HS-27A (cell line): ENCODE measurements around the gene FAAH2.
"Not testable (repeated sequence)": the region's sequence is repeated elsewhere in the genome, so short reads cannot be mapped to it uniquely, and the experiment has no call there.

Source experiments
- DNase-seq: peaks from one replicate; pipeline ENCODE4 v3.0.0-alpha.2; 2012; ENCODE audit warnings: low read depth, missing footprints

FAAH2 gene, protein sequence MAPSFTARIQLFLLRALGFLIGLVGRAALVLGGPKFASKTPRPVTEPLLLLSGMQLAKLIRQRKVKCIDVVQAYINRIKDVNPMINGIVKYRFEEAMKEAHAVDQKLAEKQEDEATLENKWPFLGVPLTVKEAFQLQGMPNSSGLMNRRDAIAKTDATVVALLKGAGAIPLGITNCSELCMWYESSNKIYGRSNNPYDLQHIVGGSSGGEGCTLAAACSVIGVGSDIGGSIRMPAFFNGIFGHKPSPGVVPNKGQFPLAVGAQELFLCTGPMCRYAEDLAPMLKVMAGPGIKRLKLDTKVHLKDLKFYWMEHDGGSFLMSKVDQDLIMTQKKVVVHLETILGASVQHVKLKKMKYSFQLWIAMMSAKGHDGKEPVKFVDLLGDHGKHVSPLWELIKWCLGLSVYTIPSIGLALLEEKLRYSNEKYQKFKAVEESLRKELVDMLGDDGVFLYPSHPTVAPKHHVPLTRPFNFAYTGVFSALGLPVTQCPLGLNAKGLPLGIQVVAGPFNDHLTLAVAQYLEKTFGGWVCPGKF

GRCh38 chrX:57286507-57287251, at the start of gene FAAH2:
Gene FAAH2 (plus strand): TSS chrX:57286706. CDS start chrX:57286826, 120 bp downstream.
- DNase-seq: no peak

- DNase-seq: no peak
Observed at GRCh38 chrX:57241967-57242366, 44.5 kb upstream of the FAAH2 start.

DNA sequence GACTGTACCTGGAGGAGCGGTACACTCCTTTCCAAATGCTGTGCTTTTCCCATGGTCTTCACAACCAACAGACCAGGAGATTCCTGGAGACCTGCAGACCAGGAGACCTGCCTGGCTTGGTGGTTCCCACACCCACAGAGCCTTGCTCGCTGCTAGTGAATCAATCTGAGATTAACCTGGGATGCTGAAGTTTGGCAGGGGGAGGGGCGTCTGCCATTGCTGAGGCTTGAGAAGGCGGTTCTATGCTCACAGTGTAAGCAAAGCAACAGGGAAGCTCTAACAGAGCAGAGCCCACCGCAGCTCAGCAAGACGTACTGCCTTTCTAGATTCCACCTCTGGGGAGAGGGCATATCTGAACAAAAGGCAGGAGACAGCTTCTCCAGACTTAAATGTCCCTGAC, 34.5 kb upstream of the FAAH2 start:
- no peak for DNase-seq

DNA sequence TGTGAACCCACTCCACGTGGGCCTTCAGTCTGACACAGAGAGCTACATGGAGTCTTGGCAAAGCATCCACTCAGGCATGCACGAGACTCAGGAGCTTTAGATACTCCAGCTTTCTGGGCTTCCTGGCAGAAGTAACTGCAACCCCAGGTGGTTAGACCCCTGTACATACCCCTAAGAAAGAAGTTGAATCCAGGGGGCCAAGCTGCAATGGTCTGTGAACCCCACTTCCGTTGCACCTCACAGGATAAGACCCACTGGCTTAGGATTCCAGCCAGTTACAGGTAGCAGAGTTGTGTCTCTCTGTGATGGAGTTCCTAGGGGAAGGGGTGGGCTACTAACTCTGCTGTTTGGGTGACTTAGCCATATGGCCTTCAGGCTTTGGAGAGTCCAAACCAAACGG, 21.4 kb upstream of the FAAH2 start:
- DNase-seq: no peak

- no peak for DNase-seq
Observed at GRCh38 chrX:57266275-57266674, 20.2 kb upstream of the FAAH2 start.

DNA sequence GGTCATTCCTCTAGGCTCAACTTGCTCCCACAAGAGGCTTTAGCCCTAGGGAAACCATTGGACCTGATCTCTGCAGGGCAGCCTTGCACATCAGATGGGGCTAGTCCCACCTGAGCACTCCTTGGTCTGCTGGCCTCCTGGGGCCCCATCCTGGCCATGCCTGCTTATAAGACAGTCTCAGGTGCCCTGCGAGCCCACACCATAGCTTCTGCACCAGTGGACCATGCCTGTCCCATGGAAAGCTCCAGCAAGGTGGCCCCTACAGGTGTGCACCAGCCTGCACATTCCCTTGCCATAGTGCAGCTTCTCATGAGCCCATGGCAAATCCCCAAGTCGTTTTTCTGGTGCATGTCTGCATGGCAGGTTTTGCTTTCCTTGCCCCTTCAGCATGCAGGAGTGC, 19.6 kb upstream of the FAAH2 start:
- DNase-seq: no peak

DNA sequence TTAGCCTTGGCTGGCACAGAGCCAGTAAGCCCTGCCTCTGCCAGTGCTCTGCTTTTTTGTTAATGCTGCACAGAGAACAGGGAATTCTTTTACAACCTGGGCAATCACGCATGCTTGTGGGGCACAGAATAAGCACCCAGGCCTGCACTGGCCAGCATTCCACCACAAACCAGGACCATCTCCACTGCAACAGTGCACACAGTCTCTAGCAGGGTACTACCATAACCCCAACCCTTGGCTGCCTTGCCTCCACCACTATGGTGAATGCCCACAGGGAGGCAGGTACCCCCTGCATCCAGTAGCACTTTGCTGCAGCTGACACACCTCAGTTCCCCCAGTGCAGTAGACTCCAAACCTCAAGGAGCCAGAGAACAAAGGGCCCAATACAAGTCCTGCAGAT, 19.2 kb upstream of the FAAH2 start:
- DNase-seq: no peak

- DNase-seq: no peak
Observed at GRCh38 chrX:57270980-57271379, 15.5 kb upstream of the FAAH2 start.

GRCh38 chrX:57282568-57282967, 3.9 kb upstream of the FAAH2 start:
- DNase-seq: no peak

DNA sequence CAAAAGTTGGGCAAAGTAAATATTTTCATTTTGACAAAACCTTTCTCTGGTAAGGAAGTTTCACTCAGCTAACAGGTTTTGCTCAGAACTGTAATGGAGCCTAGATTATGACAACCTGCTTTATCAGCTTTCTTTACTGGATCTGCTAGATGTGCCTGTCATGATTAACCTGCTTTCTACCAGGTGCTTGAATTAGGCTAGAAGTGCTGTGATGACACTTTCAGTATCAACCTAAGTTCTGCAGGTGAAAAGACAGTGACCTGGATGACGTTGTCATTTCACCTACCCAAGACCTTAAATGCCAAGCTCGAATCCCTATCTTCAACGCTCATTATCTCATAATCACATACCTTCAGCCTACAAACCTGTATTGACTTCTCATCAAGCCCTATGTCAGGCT, 1.5 kb upstream of the FAAH2 start:
- DNase-seq: no peak

DNA sequence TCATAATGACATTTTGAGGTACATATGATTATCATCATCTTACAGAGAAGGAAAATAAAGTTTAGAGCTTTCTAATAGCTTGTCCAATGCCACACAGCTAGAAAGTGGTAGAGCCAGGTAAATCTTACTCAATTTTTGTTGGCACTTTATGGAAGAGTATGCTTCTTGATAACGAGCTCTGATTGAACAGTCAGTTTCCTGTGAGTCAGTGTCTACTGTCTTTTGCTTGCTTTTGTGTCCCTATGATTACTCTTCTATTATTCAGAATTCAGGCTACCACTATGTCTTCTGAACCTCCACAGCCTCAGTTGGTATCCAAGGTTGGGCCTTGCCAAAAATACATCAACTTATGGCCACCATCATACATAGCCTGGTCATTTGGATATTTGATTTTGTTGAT, 2.6 kb downstream of the FAAH2 start:
- no peak for DNase-seq

- DNase-seq: no peak
Observed at GRCh38 chrX:57294961-57295360, 8.5 kb downstream of the FAAH2 start.

GRCh38 chrX:57295679-57296078, 9.2 kb downstream of the FAAH2 start:
- not testable (repeated sequence) for DNase-seq

DNA sequence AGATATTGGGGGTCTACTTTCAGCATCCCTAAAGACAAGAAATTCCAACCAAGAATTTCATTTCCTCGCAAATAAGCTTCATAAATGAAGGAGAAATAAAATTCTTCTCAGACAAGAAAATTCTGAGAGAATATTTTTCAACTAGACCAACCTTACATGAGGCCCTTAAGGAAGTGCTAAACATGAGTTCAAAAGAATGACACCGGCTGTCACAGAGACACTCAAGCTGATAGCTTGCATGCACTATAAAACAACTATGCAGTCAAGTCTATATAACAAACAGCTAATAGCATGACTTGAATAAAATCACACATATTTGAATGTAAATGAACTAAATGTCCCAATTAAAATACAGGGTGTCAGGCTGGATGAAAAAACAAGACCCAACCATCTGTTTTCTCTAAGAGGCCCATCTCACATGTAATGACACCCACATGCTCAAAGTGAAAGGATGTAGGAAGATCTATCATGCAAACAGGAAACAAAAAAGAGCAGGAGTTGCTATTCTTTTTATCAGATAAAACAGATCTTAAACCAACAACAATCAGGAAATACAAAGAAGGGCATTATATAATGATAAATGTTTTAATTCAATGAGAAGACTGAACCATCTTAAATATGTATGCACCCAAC, 27.2 kb downstream of the FAAH2 start:
- no peak for DNase-seq

DNA sequence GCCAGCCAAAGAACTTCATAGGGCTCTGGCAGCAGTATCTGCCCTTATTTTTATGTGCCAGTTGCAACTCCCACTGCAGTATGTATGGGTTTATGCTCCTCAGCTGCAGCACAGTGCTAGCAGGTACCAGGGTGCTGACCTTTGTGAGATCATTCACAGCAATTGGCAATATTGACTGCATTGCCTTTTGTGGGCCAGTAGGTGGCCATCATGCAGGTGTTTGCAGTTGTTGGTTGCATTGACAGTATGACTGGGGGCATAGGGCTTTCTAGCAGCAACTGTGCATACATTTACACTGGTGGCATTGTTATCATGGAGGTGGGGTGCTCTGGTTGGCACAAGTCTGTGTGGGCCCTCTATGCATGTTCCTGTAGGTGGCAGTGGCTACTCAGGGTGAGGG, 42.5 kb downstream of the FAAH2 start:
- no peak for DNase-seq

GRCh38 chrX:57335790-57336189, 49.3 kb downstream of the FAAH2 start:
- DNase-seq: not testable (repeated sequence)

- DNase-seq: no peak
Observed at GRCh38 chrX:57353472-57354132, 67.1 kb downstream of the FAAH2 start.

DNA sequence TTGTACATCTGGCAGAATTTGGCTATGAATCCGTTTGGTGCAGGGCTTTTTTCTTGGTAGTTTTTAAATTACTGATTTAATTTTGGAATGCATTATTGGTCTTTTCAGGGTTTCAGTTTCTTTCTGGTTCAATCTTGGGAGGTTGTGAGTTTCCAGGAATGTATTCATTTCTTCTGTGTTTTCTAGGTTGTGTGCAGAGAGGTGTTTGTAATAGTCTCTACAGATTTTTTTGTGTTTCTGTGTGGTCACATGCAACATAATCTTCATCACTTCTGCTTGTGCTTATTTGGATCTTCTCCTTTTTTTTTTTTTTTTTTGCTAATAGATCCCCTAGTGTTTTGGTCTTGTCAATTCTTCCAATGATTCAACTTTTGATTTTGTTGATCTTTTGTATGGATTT, 77.6 kb downstream of the FAAH2 start:
- DNase-seq: no peak

- DNase-seq: no peak
Observed at GRCh38 chrX:57366430-57366829, 79.9 kb downstream of the FAAH2 start.

GRCh38 chrX:57367649-57368048, 81.1 kb downstream of the FAAH2 start:
- DNase-seq: no peak

- no peak for DNase-seq
Observed at GRCh38 chrX:57368158-57368557, 81.7 kb downstream of the FAAH2 start.

GRCh38 chrX:57379296-57379695, 92.8 kb downstream of the FAAH2 start:
- no peak for DNase-seq
